GM18868 (cell line): ENCODE results near the gene YTHDF1.

Source experiments
- ATAC-seq: cut with Tn5 transposase; IDR thresholded peaks from one replicate; pipeline ENCODE4 v1.9.1; 2021; ENCODE audit warnings: mild to moderate bottlenecking, moderate library complexity; ENCODE audit not compliant: unreplicated experiment

Gene YTHDF1

DNA sequence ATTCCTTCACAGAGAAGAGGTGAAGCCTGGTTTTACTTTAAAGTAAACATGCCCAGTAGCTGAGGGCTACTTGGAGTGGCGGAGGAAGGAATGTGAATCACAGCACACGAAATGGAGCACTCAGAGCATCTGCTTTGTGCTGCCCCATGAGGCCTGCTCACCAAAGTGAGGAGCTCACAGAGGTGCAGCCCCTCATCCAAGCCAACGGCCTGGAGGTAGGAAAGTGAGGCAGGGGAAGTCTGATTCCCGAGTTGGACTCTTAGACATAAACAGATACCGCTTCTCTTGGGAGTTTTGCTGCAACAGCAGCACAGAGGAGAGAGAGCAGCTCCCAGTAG lies 3.6 kb downstream of the YTHDF1 start:
- ATAC-seq = no peak

DNA sequence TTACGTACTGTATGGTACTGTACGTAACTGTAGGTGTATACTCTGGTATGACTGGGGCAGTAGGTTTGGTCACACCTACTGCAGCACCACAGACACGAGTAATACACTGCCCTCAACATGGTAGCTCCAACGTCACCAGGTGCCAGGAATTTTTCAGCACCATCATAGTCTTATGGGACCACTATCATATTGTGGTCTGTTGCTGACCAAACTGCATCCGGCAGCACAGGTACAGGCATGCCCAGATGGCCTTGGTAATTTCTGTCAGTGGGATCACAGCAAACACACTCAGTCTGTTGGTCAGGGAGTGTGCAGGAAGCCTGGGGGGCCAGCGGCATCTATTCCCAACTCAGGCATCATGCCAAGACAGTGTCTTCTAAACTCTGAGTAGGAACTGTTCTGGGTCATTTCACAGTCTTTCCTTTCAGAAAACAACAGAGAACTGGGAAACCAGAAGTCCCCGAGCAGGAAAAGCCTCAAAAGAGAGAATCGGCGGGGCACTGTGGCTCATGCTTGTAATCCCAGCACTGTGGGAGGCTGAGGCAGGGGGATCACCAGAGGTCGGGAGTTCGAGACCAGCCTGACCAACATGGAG lies 5.8 kb downstream of the YTHDF1 start:
- ATAC-seq = no peak

DNA sequence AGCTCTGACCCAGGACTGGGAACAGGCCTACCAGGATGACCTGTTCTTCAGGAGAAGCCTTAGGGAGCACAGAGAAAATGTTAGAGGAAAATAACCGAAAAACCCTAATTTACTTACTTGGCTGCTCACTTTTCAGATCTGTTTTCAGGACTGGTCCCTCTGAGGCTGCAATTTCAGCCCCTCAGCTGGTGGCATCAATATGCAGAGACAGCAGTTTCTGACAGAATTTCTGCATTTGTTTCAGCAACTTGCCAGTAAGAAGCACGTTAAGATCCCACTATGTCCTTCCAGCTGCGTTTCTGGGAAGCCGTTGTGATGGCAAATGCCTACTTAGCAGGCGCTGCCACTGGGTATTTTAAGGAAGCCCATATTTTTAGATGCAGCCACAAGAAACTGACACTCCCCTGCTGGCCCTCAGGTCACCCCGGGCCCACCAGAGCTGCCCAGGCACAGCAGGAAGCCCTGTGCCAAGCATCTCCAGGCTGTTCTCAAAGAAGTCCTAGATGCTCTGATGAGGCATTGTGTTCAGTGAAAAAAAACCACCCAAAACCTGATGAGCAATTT lies 7.5 kb downstream of the YTHDF1 start:
- no peak for ATAC-seq

DNA sequence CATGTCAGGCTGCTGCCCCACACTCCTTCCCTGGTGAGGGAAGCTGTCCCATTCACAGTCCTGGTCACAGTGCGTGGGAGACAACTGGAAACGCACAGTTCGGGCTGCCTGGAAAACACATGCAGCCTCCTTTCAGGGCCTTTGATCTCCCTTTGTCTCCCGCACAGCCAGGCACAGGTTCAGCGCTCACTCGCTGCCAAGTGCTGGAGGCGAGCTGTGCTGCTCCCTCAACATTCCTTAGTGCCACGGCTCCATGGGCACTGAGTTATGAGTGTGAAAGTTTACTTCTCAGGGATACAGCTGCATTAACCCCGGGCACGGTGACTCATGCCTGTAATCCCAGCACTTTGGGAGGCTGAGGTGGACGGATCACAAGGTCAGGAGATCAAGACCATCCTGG lies 9.1 kb downstream of the YTHDF1 start:
- ATAC-seq = no peak

DNA sequence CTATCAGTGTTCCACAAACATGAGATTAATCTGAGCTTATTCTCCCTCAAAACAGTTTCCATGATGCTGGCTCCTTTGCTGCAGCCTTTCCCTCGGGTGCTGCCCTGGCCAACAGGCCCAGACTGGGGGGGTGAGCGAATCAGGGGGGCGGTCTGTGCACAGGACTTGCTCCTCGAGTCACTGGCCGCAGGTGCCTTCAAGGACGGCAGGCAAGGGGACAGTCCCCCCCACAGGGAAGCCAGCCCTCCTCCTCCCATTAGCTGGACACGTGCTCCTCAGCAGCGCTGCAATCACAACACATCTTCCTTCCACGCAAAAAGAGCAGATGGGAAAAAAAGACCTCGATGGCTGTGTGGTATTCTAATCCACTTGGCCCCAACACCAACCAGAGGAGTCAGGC lies 10.0 kb downstream of the YTHDF1 start:
- ATAC-seq = no peak

DNA sequence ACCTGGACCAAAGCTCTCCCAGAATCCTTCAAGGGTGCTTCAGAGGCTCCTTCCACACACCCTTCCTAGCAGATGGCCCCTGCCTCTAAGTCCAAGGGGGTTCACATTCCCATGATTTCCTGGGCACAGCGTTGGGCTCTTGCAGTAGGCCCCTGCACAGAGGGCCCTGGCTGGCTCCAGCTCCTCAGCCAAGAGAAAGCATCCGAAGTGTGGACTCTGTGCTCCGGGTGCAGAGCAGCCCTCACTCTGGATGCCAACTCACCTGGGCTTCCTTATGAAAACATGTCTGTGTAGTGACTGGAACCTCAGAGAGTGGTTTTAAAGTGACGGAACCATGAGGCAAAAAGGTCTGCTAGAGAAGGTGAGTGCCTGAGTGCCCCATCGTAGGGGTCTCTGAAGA lies 11.6 kb downstream of the YTHDF1 start:
- no peak for ATAC-seq

DNA sequence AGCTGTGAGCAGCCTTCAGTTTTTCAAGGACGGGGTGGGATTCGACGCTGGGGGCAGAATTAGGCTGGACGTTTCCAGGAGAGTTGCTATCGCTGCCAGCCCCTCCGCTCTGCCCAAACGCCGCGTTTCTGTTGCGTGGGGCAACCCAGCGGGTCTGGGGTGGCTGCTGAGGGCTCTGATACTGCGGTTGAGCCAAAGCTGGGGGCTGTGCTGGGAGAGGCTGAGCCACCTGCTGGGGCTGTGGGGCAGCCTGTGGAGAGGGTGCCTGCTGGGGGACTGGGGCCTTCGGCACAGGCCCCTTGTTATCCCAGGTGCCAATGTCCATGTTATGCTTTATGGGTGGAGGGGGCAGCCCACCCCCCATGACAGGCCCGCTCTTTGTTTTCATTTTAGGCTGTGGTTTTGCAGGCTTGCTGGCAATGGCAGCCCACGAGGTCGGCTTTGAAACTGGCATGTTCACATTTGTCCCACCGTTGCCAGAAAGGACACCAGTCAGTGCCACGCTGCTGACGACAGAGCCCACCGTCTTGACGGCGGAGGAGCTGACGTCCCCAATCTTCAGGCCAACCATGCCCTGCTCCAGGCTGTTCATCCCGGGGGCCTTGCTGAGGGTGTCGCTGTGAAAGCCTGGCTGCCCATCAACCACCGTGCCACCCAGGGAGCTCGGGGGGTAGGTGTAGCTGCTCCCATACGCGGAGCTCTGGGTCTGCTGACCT lies 13.0 kb downstream of the YTHDF1 start:
- ATAC-seq = no peak

DNA sequence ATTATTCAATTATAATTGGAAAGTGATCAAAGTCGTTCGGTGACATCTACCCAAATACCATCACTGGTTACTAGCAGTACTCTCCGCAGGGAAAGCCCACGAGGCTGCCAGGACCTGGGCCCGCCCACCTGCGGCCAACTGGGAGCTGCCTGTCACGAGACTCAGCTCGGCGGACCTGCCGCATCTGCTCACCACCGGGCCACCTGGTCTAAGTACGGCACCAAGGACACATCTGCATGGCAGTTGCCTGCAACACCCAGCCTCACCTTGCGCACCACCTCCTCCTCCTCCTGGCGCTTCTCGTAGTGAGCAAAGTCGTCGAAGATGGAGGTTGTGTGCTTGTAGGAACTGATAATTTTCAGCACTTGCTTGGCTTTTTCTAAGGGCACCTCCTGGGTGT lies 13.9 kb downstream of the YTHDF1 start:
- no peak for ATAC-seq

DNA sequence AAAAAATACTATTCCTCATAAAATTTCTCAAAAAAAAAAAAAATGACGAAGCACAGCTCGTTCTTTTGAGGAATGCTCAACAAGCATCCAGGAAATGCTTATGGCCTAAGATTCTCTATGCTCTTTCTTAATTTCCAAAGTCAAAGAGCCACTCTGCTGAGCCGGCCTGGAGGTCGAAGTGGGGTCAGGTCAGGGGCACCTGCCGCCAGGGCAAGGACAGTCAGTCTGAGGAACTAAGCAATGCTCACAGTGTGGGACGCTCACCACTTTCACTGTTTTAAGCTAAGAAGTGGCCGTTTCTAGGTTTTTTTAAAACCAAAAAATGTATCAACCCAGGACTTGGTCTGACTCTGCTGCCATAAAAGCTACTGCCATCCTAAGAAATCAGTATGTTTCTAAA lies 17.3 kb downstream of the YTHDF1 start:
- no peak for ATAC-seq

DNA sequence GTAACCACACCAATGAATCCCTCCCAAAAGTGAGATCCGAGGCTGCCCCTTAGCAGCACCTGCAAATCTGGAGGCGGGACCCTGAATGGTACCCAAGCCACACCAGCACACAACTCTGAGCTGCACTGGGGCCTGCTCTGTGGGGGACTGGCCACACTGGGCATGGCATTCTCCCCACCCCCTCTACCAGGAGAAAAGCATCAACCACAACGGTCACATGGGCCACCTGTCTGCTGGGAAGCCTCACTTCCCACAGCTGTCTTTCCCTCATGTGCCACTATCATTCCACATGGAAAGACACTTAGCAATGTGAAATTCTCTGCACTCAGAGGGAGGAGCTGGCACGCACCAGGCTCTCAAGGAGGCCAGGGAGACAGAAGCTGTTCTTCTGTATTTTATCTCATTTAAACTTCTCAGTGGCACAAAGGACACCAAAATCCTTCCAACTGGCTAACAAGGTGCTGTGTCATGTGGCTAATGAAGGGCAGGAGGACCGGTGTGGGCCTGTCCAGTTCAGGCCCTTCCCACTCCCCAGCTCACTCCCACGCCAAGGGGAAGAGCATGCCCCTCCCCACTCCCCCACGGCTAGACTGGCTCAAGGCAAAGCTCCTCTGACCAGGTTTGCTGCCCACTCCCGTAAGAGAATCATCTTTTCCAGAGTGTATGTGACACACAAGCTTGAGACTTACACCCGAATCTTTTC lies 19.0 kb downstream of the YTHDF1 start:
- no peak for ATAC-seq

DNA sequence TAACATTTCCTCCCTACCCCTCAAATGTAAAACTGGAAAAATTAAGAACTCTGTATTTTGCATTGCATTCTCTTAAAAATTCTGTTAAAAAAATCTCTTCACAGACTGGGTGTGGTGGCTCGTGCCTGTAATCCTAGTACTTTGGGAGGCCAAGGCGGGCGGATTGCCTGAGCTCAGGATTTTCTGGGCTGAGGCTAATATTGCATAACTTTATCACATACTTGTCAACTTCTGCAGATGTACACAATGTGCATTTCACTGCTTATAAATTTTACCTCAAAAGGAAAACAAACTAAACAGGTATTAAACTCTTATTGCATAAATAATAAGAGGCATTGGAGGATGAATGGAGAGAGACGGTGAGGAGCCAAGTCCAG lies 21.1 kb downstream of the YTHDF1 start:
- no peak for ATAC-seq

DNA sequence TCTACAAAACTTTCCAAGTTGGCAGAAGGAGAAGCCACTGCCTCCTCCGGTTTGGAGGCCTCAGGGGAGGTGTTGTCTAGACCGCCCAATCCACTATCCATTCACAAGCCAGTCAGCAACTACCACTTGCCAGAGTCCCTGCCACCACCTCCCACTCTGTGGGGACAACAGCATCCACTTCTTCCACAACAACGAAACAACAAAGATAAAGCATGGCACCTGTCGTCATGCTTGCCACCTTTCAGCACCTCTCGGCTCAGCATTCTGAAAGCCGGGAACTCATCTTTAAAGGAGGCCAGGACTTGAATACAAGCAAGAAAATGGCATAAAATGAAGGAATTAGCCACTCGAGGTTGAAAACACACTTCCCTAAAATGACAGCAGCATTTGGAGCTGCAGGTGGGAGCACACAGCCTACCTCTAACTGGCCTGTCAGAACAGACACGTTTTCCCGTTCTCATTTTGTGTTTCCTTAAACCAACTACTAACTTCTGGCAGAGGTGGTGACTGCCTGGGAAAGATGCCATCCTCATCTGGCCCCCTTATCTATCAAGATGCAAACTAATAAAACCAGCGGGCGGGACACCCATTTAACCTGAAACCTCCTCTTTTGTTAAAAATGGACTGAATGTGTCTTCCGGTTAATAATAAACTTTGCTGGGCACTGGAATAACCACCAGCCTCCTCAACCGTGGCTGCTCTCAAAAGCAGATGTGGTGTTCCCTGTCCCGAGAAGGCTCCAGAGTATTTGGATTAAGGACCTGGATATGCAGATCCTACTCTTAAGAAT lies 21.7 kb downstream of the YTHDF1 start:
- ATAC-seq = no peak

DNA sequence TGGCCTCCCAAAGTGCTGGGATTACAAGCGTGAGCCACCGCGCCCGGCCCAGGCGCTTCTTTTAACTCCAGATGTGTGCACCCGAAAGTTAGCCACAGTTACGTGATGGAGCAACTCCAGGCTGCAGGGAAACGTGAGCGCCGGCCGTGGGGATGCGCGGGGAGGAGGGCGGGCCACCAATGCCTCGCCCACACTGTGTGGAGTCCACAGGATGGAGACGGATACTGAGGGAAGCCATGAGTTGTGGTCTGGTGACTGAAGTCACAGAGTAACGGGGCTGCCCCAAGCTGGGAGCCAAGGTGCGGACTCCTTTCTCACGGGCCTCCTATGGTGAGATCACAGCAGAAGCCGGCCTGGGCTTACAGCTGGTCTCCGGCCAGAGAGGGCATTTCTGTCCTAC lies 23.2 kb downstream of the YTHDF1 start:
- ATAC-seq = no peak

DNA sequence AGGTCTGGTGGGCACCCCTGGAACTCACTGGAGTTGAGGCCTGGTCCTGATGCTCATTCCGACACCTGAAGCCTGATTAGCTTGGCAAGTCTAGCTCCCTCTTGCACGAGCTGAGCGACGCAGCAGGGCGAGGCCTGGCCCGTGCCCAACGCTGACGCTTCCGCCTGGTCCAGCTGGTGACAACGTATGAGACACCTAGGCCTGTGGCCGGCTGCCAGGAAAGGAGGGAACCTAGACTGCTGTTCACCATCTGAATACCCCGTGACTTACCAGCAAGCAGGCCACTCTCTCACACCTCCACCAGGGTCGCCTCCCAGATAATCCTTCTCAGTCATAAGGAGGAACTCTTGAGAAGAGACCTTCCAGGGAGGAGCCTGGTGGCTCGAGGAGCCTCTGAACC lies 24.5 kb downstream of the YTHDF1 start:
- ATAC-seq = no peak

DNA sequence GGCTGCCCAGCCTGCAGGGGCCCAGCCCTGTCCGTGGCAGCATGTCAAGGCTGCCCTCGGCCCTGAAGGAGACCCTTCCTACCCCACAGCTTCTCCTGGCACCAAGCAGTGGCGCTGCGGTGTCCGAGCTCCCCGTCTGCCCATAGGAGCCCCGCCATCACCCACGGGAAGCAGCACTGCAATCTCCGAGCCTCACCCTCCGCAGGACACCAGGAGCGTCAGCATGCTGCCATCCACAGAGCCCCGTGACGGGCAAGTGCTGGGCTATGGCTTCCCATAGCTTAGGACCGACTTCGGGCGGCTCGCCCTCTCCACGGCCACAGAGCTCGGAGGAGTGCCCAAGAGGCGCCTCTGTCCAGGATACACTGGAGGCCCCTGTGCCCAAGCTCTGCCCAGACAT lies 25.1 kb downstream of the YTHDF1 start:
- no peak for ATAC-seq

DNA sequence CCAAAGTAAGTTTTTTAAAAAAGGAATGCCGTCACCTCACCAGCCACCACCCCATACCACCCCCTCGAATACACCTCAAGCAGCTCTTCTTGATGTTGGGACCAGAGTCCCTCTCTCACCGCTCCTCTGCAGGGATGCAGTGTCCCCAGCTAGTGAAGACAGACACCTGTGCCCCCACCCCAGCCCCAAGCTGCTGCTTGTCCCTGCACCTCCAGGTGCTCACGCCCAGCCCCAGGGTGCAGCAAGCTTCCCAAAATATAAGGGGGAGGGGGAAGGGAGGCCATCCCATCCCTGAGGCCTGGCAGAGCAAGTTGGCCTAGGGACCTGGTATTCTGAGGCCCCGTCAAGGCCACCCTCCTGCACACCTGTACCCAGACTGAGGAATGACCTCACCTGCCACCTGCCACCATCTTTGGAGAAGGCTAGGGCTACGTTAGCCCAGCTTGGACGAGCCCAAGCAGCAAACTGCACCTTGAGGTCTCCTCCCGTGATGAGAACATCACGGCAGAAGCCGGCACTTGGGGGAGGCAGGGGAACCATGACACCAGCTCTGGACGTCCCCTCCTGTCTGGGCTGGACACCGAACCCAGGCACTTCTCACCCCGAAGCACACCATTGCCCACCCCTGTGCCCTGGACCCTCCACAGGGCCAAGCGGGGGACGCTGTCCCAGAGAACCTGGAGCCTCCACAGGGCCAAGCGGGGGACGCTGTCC lies 25.9 kb downstream of the YTHDF1 start:
- no peak for ATAC-seq

DNA sequence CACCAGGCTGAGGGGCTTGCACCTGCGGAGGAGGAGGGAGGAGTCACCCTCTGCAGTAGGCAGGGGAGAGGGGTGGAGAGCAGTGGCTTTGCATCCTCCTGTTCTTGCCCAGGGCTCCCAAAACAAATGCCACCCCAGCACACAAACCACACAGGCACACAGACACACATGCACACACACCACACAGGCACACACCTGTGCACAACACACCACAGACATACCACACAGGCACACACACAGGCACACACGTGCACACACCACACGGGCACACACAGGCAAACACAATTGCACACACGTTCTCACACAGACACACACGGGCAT lies 26.6 kb downstream of the YTHDF1 start:
- ATAC-seq = no peak

DNA sequence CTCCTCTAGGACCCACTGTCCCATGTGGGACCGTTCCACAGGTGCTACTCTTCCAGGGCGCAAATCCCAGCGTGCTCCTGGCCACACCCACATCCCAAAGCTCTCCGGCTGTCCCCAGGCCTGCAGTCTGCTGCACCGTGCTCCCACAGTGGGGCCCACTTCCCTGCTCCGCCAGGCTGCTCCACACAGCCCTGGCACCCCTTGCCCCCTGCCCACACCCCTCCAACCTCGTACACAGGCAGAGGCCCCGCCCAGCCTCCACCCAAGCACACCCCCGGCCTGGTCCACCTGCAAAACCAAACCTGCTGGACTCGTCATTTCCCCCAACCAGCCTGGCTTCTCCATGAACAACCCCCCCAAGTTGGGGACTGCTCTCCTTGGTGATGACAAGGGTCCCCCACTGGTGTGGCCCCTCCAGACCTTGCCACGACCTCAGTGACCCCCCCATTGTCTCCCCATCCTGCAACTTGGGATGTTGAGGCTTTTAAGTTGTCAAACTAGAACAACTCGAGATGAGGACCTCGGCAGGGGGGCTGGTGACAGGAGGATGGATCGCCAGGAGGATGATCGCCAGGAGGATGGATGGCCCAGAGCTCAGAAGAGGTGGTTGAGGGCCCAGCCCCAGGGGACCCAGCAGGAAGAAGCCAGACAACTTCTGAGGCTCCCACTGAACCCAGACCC lies 27.1 kb downstream of the YTHDF1 start:
- no peak for ATAC-seq

DNA sequence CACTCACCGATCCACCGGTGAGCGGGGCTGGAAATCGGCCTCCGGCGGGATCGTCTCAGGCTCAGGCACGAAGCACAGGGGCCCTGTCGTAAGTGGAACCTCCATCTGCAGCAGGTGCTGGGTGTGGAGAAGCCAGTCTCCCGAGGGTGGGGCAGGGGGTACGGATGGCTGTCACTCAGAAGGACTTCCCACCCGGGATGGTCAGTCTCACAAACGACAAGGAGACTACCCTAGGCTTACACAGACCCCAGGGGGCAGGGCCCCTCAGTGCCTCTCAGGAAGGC lies 27.8 kb downstream of the YTHDF1 start:
- no peak for ATAC-seq

DNA sequence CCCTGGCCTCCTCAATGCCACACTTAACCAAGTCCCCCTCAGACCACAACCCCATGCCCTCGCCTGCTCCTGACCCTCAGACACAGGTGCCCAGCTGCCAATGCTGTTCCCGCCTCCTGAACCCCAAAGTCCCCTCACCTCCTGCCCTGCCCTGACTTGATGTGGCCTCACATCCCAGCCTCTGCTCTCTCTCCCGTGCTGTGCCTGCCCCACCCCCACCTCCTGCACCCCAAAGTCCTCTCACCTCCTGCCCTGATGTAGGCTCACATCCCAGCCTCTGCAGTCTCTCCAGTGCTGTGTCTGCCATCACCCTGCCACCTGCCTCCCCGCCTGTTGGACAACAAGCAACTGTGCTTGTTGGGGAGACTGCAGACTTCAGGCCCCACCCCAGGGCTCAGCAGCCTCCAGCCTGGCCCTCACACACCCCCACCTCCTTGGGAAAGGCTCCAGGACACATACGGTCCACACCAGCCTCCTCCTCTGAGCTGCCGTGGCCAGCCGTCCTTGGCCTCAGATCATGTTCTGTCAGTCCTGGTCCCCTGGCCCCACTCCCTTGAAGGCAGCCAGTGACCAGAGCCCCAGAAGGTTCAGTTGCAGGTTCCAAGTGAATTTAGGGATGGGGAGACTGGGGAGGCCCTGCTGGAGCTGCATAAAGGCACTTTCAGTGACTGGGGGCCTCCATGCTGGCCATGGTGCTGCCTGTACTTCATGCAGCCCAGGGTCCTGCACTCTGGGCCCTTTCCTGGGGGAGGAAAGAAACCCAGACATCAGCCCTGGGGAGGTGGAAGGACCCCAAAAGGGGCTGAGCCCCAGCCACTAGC lies 28.4 kb downstream of the YTHDF1 start:
- ATAC-seq = no peak
